Astrocyte of the cerebellum (primary cell): Measurements from ENCODE around the gene RNF157.
A peak's percentile ranks its signal among the peaks of the same experiment; 100 is the strongest.

ENCODE experiments used
- DNase-seq: peaks from one replicate; pipeline ENCODE4 v3.0.0-alpha.2; 2011; ENCODE audit warnings: low read depth
- H3K4me3 ChIP-seq: 2 replicates; pipeline ENCODE4 v1.5.1; 2011; ENCODE audit warnings: mild to moderate bottlenecking, low read depth, low read length, moderate library complexity
- in situ Hi-C: cut with HindIII; loops from 2 replicates; pipeline ENCODE4 v1.10.0; 2017; ENCODE audit warnings: low sequenced_read_pairs
- TF ChIP-seq, protein P1 (sequence below): IDR thresholded peaks from 2 replicates; pipeline ENCODE4 v1.5.1; 2012; ENCODE audit warnings: low read length, low read depth, moderate library complexity, mild to moderate bottlenecking; ENCODE audit errors: missing control alignments

Gene RNF157

DNA sequence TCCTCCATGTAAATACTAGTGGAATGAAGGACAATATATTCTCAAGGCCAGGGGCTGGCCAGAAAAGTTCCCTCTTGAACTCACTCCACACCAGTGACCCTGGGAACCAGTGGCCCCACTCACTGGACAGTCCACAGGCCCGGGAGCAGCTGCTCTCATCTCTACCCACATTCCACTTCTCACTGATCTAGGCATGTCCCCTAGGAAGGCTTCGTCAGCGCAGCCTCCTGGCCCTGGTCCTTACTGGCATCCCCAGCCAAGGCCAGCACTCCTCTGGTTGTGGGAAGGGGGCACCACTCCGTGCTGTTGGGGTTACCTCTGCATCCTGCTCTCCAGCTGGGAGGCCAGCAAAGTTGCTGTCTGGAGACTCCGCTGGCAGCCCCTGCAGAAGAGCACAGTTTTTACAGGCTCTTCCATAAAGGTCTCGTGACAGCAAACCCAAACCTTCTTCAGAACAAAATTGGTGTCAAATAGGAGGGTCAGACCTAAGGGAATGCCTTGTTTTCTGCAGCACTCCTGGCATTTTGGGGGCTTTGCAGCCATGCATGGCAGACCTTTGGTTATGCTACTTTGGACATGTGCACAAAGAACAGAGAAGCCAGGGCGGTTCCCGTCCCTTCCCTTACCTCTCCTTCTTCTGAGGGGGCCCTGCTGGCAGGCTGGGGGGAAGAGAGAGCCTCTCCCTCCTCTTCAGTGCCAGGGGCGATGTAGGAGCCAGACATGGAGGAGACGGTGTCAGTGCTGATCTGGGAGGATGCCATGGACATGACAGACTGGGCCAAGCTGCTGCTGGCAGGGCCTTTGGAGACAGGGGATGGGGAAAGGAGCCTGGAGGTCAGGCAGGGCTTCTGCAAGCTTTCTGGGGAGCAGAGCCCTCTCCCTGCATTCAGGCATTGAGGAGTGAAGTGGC lies 85.1 kb downstream of the RNF157 start:
- H3K4me3 ChIP-seq = no peak overlapping the region
- no peak for DNase-seq
- in situ Hi-C loops = no loop called here
- TF ChIP-seq, protein P1, sequence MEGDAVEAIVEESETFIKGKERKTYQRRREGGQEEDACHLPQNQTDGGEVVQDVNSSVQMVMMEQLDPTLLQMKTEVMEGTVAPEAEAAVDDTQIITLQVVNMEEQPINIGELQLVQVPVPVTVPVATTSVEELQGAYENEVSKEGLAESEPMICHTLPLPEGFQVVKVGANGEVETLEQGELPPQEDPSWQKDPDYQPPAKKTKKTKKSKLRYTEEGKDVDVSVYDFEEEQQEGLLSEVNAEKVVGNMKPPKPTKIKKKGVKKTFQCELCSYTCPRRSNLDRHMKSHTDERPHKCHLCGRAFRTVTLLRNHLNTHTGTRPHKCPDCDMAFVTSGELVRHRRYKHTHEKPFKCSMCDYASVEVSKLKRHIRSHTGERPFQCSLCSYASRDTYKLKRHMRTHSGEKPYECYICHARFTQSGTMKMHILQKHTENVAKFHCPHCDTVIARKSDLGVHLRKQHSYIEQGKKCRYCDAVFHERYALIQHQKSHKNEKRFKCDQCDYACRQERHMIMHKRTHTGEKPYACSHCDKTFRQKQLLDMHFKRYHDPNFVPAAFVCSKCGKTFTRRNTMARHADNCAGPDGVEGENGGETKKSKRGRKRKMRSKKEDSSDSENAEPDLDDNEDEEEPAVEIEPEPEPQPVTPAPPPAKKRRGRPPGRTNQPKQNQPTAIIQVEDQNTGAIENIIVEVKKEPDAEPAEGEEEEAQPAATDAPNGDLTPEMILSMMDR = no peak

DNA sequence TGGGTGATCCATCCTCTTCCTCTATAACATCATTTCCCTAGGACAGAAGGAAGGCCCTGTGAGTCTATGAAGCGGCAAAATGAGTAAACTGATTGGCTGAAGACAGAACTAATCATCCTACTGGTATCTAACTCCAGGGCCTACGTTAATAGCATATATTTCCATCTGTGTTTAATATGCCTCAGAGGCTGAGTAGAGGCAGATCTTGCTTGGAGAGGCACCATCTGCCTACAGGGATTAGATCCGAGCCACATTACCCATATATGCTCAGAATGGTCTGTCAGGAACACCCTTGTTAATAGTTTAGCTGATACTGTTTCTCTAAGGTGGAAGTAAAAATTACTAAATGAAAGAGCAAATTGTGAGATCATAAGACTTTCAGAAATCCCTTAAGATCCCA lies 86.0 kb downstream of the RNF157 start:
- no peak overlapping the region for H3K4me3 ChIP-seq
- in situ Hi-C loops = no loop called here
- no peak for DNase-seq
- TF ChIP-seq, protein P1 = no peak

DNA sequence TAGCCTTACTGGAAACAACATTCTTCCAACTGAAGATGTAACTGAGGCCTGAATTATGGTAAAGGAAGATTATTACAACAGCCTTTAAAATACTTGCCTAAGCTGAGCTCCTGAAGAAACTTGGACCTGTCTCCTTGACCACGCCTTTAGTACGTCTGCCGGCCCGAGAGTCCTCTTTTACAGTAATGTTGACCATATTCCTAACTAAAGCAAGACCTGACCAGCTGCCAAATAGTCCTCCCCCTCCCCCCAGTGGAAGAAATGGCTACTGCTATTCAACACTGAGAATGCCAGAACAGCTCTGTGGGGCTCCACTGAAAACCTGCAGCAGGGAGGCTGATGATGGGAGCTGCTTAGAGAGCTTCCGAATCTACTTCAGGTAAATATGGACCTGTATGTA lies 86.7 kb downstream of the RNF157 start:
- in situ Hi-C loops = no loop called here
- no peak for DNase-seq

DNA sequence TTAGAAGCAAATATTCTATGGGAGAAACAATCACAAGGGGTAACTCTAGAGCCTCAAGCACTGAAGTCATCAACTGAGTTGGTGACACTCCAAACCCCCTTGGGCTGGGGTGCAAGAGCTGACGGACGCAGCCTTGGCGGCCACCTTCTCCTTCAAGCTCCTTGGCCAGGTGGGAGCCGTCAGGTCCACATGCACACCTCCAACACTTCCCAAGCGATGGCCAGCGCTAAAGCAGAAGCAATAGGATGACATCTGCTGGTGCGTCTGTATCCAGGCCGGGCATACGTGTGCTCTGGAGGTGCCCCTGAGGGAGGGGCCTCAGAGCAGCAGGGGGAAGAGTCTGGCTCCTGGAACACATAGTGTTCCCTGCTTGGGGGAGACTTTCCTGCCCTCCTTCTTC lies 87.1 kb downstream of the RNF157 start:
- no peak overlapping the region for H3K4me3 ChIP-seq
- TF ChIP-seq, protein P1 = no peak
- in situ Hi-C loops = no loop called here
- DNase-seq = no peak

More for the DNA sequence above, 86.7 kb downstream of the RNF157 start:
- no peak overlapping the region for H3K4me3 ChIP-seq
- TF ChIP-seq, protein P1 = peak; percentile 39

DNA sequence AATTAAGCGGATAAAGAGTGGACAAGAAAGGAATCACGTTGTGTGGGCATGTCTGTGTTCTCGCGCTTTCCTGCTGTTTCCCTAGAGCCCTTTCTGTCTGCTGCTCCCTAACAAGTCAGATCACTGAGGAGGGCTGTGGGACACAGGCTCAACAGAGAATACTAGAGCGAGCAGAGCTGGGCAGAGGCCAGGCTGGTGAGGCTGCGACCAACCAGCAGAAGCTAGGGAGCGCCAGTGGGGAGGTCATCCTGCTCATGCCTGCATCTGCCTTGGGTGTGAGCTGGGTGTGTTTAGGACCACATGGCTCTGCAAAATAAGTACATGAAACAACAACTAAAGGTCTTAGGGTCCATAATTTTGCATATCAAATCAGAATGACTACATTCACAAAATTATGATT lies 87.7 kb downstream of the RNF157 start:
- in situ Hi-C loops = no loop called here
- no peak for DNase-seq
- TF ChIP-seq, protein P1 = no peak
- no peak overlapping the region for H3K4me3 ChIP-seq

DNA sequence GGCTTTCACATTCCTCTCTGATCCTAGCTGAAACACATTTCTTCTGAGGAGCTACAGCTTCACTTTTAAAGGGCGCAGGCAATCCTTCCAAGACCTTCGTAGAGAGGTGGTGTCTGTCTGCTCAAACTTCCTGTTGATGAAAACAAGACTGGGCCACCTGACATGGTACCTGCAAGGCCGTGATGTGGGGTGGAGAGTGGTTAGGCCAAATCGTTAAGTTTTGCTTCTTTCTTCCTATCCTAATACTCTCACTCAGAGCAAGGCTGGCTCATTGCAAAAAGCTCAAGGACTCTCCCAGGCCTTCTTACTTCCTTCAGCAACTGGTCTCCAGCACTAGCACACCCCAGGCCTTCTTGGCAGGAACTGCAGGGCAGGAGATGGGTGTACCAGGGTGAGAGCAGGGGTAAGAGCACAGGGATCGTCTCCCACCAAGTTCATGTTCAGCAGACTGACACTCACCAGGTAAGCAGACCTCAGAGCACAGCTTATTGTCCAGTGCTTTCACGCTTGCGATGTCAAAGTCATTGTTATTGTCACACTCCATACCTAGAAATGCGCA lies 88.3 kb downstream of the RNF157 start:
- in situ Hi-C loops = no loop called here
- no peak overlapping the region for H3K4me3 ChIP-seq
- TF ChIP-seq, protein P1 = no peak
- DNase-seq = no peak
